NCI-H345 (cell line): ENCODE results near the gene ZNF416.

Source experiments
- DNase-seq: peaks from one replicate; lab custom pipeline; 2025; lab: John Stamatoyannopoulos, UW

The ZNF416 gene

GRCh38 chr19:57559008-57559403 lies 19.7 kb downstream of the ZNF416 start:
- no peak for DNase-seq

- no peak for DNase-seq
Measured at GRCh38 chr19:57558525-57558924, 20.2 kb downstream of the ZNF416 start.

- DNase-seq, result no peak
Measured at GRCh38 chr19:57557659-57558058, 21.1 kb downstream of the ZNF416 start.

GRCh38 chr19:57552432-57552831 lies 26.3 kb downstream of the ZNF416 start:
- no peak for DNase-seq

- DNase-seq, result no peak
Measured at GRCh38 chr19:57546513-57546912, 32.2 kb downstream of the ZNF416 start.

- no peak for DNase-seq
Measured at GRCh38 chr19:57537953-57538547, 40.7 kb downstream of the ZNF416 start.

GRCh38 chr19:57527136-57527881 lies 51.4 kb downstream of the ZNF416 start, which contains the start of gene ZNF549:
Gene ZNF549, plus strand, starts transcription at chr19:57527356. Its CDS starts 218 bp downstream, at chr19:57527574.
- peak; percentile 94 for DNase-seq
